AG04450 (cell line): Measurements from ENCODE around the gene RNU5B-1. TPM values are rescaled to one million over a fixed set of nuclear protein-coding genes. Genes with fewer than 3 reads are reported as not detected.

ENCODE experiments used
- CTCF ChIA-PET: fragments of 300-600, 350-600 bp; formaldehyde crosslinking; extraction: SDS; loops from one replicate; lab custom pipeline; 2022; ENCODE audit warnings: antibody characterized with exemption, inconsistent platforms; lab: Charles Lee
- POLR2A ChIA-PET: fragments of 350-600 bp; formaldehyde crosslinking; extraction: SDS; loops from one replicate; lab custom pipeline; 2021; ENCODE audit warnings: antibody characterized with exemption, inconsistent platforms; lab: Yijun Ruan, JAX
- DNase-seq: peaks from one replicate; pipeline ENCODE4 v3.0.0-alpha.2; 2011; ENCODE audit warnings: low read depth, low spot score
- H3K27ac ChIP-seq: one replicate; pipeline ENCODE4 v1.5.1; 2012; ENCODE audit warnings: low read depth, low read length, control low read depth
- H3K27me3 ChIP-seq: one replicate; pipeline ENCODE4 v1.6.0; 2012; ENCODE audit warnings: low read length; ENCODE audit not compliant: control insufficient read depth, insufficient read depth
- H3K4me3 ChIP-seq: 2 replicates; pipeline ENCODE4 v1.5.1; 2011; ENCODE audit warnings: mild to moderate bottlenecking, low read depth, low read length, control low read depth
- H3K9me3 ChIP-seq: 2 replicates; pipeline ENCODE4 v1.5.1; 2012; ENCODE audit warnings: low read length; ENCODE audit not compliant: control insufficient read depth, insufficient read depth
- polyA plus RNA-seq: library from polyadenylated mRNA; depleted of rRNA; stranded (reverse); fragments of >200 nt; gene quantifications from 2 replicates; pipeline ENCODE4 v1.2.3, GENCODE V29; 2011
- TF ChIP-seq, protein P1 (sequence below): IDR thresholded peaks from 2 replicates; pipeline ENCODE4 v1.5.1; 2011; ENCODE audit warnings: low read depth, low read length, control low read depth, inconsistent platforms

The RNU5B-1 gene
- polyA plus RNA-seq, 1 experiment: not detected

DNA sequence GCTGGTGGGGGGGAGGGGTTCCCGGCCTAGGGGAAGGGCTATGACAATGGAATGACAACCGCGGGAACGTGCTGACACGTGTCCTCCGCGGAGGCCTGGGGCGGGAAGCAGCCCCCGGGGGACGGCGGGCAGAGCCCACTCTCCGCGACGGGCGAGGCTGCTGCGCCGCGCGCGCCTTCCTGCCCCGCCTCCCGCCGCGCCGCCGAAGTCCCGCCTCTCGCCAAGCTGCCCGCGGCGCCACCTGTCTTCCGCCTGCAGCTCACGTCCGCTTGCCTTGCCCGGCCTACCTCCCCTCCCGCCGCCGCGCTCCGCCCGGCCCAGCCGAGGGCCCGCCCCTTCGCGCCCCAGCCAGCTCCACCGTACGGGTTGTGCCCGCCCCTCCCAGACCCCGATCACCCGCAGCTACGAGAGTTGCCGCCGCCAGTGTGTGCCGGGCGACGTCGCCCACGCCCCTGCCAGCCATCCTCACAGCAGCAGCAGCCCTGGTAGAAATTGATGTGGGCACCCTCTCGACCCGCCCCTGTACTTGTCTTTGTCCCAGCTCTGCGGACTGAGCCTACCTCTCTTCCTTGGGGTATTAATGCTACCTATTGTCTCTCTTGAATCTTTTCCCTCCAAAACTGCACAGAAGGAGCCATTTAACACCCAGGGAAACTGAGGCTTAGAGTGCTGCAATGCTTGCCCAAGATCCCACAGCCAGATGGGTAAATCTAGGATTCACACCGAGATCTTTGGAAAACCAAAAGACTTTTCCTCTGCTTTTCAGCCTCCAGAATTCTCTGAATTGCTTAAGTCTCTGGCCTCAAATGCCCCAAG lies 17.6 kb upstream of the RNU5B-1 start, which contains the start of gene PARP16:
TSS of gene PARP16 (minus strand) at position 180 of the 816 bp plus-strand sequence. CDS start 457 bp downstream, outside the sequence.
- CTCF ChIA-PET: interaction anchor here (0.6 to 5.1 kb wide), 11 partner anchors 9 to 138 kb away, joined by 3 to 43 read pairs (median 5); partner anchors contain the start of genes CLPX and RNU5B-1

DNA sequence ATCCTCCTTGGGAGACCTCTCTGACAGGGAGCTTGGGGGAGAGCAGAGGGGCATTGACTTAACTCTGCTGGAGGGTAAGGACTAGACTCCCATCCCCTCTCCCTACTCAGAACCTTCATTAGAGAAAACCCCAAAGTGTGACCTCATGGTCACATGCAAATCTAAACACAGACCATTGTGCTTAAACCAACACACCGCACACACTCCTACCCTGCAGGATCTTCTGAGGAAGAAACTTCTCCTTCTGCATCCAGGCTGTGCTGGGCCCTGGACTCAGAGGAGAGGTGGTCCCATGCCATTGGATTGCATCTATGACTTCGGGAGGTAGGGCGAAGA lies 17.0 kb upstream of the RNU5B-1 start:
- Histone ChIP-seq H3K9me3 (no peaks in the 10 kb centered on the region), H3K4me3 (no peak overlapping the region), H3K27ac (no peak overlapping the region), H3K27me3 (no peaks in the 10 kb centered on the region)
- ChIA-PET CTCF (interaction anchor here (1.3 to 5.1 kb wide), 4 partner anchors 10 to 98 kb away, joined by 4 to 43 read pairs (median 5); partner anchors contain the start of gene RNU5B-1), POLR2A (interaction anchor here (1.6 to 3.1 kb wide), 2 partner anchors 17 to 102 kb away, joined by 10 to 29 read pairs; partner anchors contain the start of genes CLPX and RNU5B-1)
- DNase-seq: no peak
- TF ChIP-seq, protein P1, sequence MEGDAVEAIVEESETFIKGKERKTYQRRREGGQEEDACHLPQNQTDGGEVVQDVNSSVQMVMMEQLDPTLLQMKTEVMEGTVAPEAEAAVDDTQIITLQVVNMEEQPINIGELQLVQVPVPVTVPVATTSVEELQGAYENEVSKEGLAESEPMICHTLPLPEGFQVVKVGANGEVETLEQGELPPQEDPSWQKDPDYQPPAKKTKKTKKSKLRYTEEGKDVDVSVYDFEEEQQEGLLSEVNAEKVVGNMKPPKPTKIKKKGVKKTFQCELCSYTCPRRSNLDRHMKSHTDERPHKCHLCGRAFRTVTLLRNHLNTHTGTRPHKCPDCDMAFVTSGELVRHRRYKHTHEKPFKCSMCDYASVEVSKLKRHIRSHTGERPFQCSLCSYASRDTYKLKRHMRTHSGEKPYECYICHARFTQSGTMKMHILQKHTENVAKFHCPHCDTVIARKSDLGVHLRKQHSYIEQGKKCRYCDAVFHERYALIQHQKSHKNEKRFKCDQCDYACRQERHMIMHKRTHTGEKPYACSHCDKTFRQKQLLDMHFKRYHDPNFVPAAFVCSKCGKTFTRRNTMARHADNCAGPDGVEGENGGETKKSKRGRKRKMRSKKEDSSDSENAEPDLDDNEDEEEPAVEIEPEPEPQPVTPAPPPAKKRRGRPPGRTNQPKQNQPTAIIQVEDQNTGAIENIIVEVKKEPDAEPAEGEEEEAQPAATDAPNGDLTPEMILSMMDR: no peak

More for the DNA sequence above, 17.6 kb upstream of the RNU5B-1 start, which contains the start of gene PARP16:
- POLR2A ChIA-PET: interaction anchor here (0.6 to 3.1 kb wide), 5 partner anchors 9 to 102 kb away, joined by 3 to 29 read pairs (median 10); partner anchors contain the start of genes CLPX and RNU5B-1
- TF ChIP-seq, protein P1: peak; percentile 24; the same call in 1 of the 2 replicates
- Histone ChIP-seq H3K4me3 (peak within 1 kb of the TSS; percentile 67), H3K9me3 (no peaks in the 10 kb centered on the region), H3K27ac (peak within 1 kb of the TSS; percentile 21), H3K27me3 (no peaks in the 10 kb centered on the region)
- peak; percentile 24 for DNase-seq

DNA sequence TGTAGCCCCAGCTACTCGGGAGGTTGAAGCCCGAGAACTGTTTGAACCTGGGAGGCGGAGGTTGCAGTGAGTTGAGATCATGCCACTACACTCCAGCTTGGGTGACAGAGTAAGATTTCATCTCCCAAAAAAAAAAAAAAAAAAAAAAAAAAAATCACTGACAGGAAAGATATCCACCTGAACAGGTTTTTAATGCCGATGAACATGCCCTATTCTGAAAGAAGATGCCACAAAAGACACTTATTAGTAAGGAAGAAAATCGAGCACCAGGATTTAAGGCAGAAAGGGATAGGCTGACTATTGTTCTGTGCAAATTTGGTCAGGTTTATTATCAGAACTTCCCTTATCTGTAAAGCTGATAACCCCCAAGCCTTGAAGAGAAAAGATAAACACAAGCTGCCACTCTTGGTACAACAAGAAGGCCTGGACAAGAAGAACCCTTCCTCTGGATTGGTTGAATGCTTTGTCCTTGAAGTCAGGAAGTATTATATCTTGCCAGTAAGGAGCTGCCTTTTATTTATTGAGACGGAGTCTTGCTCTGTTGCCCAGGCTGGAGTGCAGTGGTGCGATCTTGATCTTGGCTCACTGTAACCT lies 15.1 kb upstream of the RNU5B-1 start:
- Histone ChIP-seq H3K27ac (no peak overlapping the region), H3K4me3 (no peak overlapping the region), H3K9me3 (no peaks in the 10 kb centered on the region), H3K27me3 (no peaks in the 10 kb centered on the region)
- TF ChIP-seq, protein P1: no peak
- DNase-seq: no peak
- ChIA-PET CTCF (interaction anchor here (1.0 kb wide), 1 partner anchor 9 kb away, joined by 5 read pairs; no protein-coding TSS in a partner anchor), POLR2A (interaction anchor here (0.6 to 1.2 kb wide), 2 partner anchors 15 to 84 kb away, joined by 3 read pairs; partner anchors contain the start of gene RNU5B-1)

DNA sequence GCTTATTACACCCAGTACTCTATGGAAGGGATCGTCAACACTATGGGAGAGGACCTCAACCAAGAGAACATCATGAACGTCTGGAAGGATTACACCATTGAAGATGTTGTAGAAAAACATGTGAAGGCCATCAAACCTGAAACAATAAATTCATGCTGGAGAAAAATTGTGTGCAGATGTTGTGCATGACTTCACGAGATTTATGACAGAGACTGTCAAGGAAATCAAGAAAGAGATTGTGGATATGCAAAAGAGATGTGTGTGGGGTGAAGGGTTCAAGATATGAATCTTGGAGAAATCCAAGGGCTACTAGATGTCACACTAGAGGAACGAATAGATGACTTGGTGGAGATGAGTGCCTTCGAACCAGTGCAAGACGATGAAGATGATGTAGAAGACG lies 14.2 kb upstream of the RNU5B-1 start:
- ChIA-PET POLR2A (interaction anchor here (1.2 to 1.5 kb wide), 2 partner anchors 15 kb away, joined by 3 to 4 read pairs; partner anchors contain the start of gene RNU5B-1), CTCF (interaction anchor here (1.0 kb wide), 1 partner anchor 8 kb away, joined by 5 read pairs; no protein-coding TSS in a partner anchor)
- H3K27ac ChIP-seq: no peak overlapping the region
- TF ChIP-seq, protein P1: no peak
- H3K4me3 ChIP-seq: no peak overlapping the region
- no peaks in the 10 kb centered on the region for H3K9me3 ChIP-seq
- DNase-seq: no peak
- H3K27me3 ChIP-seq: no peaks in the 10 kb centered on the region
